Measurements from ENCODE around the gene POTEE.

- no peak for TF ChIP-seq CTCF (IDR thresholded peaks at IDR 0.05)
- no peak for TF ChIP-seq POLR2A (IDR thresholded peaks at IDR 0.05)
- TF ChIP-seq EP300 (IDR thresholded peaks at IDR 0.05), result no peak
Measured at GRCh38 chr2:131168538-131168937, 40.8 kb upstream of the POTEE start.
